22Rv1 (cell line): ENCODE measurements around the gene CTDP1.

Experiments
- CTCF ChIP-seq: fragments of 450-650 bp; IDR thresholded peaks from 2 replicates; pipeline ENCODE4 v1.5.1; 2017; ENCODE audit warnings: mild to moderate bottlenecking
- ZFX ChIP-seq: fragments of 450-650 bp; IDR thresholded peaks from 2 replicates; pipeline ENCODE4 v1.6.1; 2017; ENCODE audit warnings: antibody characterized with exemption, borderline replicate concordance

DNA sequence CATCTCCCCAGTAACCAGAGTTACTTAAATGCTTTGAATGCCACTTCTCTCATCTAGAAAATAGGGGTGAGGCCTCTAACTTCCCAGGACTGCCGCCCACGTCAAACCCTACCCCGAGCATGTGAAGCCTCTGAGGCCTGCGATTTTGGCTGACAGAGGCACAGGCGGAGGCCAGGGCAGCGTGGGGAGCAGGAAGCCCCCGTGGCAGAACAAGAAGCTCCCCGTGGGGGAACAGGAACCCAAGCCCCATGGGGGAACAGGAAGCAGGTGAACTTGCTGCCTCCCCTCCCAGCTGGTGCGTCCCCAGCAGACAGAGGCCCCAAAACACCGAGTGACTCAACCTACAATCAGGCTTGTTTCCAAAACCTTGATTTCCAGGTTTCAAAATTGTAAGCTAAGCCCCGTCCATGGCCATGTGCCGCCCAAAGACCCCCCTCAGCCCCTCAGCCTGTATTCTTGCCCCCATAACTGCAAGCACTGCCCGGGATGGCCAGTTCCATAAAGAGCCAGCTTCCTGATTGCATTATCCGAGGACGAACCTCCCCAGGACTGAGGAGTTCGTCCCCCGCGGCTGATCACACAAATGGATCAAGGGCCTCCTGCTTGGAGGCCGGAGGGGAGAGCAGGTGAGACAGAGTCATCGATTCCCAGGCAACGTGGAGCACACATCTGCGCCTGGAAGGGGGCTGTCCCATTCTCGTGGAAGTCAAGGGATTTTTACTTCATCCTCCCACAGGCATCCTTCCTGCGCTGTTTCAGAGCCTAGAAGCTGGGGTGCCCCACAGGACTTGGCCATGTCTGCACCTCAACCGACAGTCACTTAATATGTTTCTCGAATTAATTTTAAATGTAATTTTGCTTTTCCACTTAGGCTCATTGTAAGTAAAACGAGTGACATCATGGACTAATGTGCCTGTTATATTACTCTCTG lies 36.3 kb upstream of the CTDP1 start:
- TF ChIP-seq CTCF = no peak
- no peak for TF ChIP-seq ZFX
